Hypothalamus (tissue), 51 donors: ENCODE data around the gene DLGAP4.

Experiments used
- DNase-seq, 51 donors: peaks; one replicate each; lab custom pipeline; 2025; lab: John Stamatoyannopoulos, UW

DLGAP4 gene

DNA sequence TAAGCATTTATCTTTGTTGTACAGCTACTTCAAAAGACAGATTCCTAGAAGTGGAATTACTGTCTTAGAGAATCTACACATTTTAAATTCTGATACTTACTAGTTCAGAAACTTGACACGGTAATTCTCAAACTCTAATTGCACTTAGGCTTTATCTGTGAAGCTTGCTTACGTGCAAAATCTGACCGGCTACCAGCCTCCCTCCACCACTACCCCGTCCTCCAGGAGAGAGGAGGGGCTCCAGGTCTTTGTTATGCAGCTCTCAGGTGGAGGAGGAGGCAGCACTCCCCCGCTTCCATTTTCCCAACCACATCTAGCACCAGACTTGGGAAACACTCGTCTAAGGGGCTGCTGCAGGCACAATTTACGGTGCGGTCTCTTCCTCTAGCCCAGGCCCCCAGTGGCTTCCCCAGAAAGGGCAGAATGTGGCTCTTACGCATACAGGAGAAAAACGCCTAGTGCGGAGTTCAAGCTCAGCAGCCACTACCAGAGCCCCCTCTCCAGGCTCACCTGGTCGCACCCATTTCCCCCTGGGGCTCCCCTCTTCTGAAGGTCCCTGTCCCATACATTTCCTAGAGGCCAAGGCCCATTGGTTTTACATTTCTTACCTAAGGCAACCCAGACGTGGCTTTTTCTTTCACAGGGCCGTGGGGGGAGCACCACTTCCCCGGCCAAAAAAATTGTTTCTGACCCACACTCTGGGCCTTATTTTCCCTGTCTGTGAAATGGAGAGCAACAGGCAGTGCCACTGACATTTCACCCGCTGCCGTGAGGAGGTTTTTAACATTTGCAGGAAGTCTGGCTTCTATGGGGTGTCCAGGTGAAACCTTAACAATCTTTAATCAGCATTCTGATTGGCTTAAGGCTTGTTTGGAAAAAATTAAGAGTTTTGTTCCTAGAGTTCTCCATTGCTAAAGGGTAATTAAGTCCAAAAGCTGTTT lies 265.7 kb downstream of the DLGAP4 start:
- no peak for DNase-seq

DNA sequence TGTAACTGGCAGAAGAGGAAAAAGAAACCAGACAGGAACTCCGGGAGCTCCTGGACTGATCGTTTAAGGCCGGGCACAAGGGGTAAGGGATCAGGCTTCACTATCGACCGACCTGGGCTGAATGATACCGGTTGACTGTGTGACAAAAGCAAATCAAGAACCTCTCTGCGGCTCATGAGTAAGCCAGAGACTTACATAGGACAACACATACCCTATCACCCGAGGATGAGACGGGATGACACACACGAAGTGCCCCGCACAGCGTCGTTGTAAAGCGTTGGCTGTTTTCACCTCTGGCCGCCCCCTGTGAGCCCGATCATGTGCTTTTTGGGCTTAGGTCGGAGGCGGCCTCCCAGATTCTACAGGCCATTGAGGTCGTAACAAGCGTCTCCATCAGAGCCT lies 266.6 kb downstream of the DLGAP4 start:
- DNase-seq: peak in 1 of 51 donors; percentile 22

DNA sequence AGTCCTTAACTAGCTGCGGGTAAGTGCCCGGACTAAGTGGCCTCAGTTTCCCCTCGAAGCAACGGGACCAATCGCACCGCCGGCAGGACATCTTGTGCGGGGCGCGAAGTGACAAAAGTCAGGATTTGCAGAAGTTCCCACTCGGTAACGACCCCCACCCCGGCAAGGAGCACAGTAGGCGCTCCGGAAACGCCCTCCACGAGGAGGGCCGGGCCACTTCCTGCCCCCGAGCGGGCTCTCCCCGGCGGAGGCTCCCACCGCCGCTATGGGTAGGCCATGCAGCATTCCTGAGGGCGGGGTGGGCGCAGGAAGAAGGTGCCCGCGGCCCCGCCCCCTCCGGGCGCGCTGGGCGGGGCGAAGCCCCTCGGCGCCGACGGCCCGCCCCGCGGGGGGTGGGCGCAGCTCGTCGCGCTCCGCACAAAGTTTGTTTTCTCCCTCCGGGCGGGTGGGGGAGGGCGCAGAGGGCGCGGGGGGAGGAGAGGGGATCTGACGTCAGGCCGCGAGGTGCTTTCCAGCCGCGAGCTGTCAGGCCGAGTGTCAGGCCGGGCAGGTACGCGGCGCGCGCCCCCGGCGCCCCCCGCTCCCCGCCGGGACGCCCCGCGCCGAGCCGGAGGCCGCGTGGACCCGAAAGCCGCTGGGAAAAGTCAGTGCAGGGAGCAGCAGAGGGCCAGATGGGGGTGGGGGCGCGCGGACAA lies 267.1 kb downstream of the DLGAP4 start, which contains the start of gene TGIF2:
TSS of gene TGIF2 (plus strand) at position 495 of the 695 bp plus-strand sequence. CDS start 5,178 bp downstream, outside the sequence.
- peak in 34 of 51 donors; percentile 7 to 75 (median 41) for DNase-seq

DNA sequence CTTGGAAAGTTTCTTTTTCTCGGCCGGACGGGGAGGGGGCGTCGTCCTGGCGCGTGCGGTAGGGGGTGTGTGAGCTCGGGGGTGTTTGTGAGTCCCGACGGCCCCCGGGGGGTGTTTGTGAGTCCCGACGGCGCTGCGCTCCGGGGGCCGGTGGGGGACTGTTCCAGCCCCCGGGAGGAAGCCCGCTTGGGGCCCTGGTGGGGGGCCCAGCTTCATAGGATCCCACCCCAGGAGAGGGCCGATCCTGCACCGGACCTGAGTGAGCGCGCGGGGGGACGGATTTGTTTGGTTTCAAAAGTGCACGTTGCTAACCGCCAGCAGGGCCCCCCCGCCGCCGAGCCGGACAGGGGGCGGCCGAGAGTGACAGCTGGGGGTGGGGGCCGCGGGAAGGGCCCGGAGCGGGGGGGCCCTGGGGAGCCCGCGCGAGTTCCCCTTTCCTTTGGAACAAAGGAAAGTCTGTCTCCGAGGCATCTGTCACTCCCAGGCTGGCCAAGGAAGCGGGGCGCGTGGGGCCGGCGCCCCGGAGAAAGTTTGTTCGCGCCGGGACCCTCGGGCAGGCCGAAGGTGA lies 267.7 kb downstream of the DLGAP4 start:
- peak in 28 of 51 donors; percentile 3 to 57 (median 24) for DNase-seq

DNA sequence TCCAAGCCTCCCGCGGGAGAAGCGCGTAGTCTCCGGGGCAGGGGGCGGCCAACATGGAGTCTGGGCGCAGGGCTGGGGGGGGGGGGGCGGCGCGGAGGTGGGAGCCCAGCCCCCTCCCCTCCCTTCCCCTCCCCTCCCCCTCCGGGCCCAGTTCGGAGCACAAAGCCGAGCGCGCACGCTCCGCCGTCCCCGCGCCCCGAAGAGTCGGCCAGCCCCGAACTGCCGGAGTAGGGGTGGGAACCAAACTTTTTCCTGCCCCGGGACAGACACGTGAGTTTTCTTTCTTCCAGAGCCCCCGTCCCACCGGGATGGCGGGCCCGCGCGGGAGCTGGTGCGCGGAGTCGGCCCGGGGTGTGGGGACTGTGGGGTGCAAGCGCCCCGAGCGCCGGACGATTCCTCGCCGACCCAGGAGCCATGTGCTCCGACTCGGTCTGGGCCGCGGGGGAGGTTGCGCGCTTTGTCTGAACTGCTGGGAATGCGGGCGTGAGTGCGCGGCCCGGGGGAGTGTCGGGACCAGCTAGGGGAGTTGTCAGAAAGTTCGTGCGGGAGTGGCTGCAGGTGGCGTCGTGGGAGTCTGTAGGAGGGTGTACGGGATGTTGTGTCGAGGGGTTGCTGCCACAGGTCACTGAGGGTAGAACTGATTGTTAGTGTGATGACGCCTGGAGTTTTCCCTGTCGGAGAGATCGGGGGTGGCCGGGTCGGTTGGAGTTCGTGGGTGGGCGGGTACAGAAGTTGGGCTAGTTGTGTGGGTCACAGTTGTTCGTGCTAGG lies 268.4 kb downstream of the DLGAP4 start:
- peak in 6 of 51 donors; percentile 10 to 36 (median 28) for DNase-seq

DNA sequence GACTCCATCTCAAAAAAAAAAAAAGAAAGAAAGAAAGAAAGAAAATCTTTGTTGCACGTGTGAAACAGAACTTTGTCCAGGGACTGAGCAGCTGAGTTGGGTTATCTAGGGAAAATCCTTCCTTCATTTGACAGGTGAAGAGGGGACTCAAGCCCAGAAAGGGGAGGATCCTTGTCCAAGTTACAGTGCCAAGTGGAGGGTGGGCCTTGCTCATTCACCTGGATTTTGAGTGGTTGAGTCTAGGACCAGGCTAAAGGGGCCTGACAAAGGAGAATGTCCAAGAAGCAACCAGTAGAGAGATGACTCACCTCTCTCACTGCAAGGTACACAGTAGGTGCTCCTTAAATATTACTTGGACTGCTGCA lies 269.9 kb downstream of the DLGAP4 start:
- no peak for DNase-seq
